Erythroblast (primary cell): ENCODE results near the gene SFMBT2.
"Not testable (repeated sequence)": the region's sequence is repeated elsewhere in the genome, so short reads cannot be mapped to it uniquely, and the experiment has no call there.

ENCODE experiments used
- DNase-seq, 2 experiments: peaks; one replicate each; lab custom pipeline; 2025; lab: John Stamatoyannopoulos, UW
- GATA1 ChIP-seq: IDR thresholded peaks from 2 replicates; pipeline ENCODE4 v1.6.1; 2011; ENCODE audit warnings: low read depth, mild to moderate bottlenecking, control low read depth, low read length, moderate library complexity
- POLR2A ChIP-seq: IDR thresholded peaks from 2 replicates; pipeline ENCODE4 v1.6.1; 2011; ENCODE audit warnings: mild to moderate bottlenecking, low read length

SFMBT2 gene

DNA sequence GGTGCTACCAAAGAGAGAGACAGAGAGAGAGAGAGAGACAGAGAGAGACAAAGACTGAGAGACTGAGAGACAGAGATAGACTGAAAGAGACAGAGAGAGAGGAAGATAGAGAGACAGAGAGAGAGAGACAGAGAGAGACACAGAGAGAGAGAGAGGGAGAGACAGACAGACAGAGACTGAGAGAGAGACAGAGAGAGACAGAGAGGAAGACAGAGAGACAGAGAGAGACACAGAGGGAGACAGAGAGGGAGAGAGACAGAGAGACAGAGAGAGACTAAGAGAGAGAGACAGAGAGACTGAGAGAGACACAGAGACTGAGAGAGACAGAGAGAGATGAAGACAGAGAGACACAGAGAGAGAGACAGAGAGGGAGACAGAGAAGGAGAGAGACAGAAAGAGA, 91.2 kb downstream of the SFMBT2 start:
- TF ChIP-seq POLR2A (no peak), GATA1 (no peak)
- DNase-seq = no peak

DNA sequence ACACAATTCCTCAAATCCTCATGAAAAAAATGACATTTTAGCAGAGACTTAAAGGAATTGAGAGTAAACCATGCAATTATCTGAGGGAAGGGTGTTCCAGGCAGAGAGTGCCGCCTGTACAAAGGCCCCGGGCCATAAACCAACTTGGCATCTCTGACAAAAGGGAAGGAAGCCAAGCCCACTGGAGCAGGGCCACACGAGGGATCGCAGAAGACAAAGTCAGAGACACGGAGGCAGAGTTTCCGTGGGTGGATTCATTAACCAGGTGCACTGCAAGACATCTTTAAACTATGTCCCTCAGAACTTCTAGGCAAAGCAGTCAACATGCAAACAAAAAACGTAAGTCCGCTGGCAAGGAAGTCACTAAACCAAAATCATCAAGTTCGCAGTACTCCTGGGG, 92.0 kb downstream of the SFMBT2 start:
- no peak for TF ChIP-seq POLR2A
- TF ChIP-seq GATA1 = no peak
- no peak for DNase-seq

DNA sequence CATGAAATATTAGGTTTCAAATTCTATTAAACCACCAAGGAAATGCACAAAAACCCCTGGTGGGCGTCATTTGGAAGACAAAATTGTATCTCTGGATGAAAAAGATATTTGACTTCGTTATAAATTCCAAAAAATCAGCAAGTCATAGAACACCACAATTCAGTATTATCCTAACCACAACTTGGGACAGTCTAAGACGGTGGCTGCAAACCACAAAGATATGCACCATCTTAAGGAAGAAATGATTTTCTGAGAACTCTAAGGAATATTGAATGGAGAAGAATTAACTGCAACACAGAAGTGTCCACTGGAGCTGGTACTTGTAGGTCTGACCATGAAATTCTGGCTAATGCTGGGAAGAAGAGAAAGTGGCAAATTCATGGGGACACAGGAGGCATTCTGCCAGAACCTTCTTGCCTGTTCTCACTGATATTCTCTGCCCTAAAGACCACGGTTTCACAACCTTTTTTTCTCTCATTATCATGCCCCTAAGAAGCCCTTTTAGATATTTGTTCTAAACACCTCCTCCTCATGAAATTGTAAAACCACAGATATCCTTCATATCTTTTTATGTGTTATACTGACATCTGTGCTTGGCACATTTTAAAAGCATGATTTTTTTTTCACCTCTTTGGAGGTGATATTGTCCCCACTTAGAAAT, 92.9 kb downstream of the SFMBT2 start:
- peak in 1 of 2 experiments; percentile 7 for DNase-seq
- TF ChIP-seq POLR2A = no peak
- no peak for TF ChIP-seq GATA1

DNA sequence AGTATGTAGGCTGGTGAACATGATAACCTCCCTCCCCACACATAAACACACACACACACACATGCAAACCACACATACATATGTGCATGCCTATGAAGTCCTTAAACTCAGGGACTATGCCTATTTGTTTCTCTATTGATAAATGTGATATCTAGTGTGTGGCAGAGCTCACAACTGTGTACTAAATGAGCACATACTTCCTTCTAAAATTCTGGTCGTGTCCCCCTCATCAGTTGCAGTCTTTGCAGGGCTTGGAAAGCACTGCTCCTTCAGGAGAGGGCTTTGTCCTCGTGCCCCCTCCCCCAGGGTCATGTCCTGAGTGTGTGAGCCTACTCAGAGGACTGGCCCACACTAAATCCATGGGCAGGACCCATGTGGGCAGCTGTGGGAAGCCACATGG, 94.0 kb downstream of the SFMBT2 start:
- TF ChIP-seq POLR2A (no peak), GATA1 (no peak)
- DNase-seq = no peak

DNA sequence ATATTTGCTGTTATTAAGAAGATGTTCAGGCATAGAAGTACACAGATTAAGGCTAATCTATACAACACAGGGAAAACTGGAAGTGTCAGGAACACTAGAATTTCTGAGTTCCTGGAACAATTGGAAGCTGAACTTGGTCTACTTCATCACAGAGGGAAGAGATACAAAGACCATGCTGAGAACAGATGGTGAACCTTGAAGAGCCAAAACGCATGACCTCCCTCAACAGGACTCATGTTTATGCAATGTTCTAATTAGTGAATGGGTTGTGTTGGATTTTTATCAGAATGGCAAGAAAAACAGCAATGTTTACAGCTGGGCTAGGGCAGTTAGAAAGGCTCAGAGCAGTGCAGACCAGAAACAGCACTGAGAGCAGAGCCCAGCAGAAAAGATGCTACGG, 94.9 kb downstream of the SFMBT2 start:
- no peak for DNase-seq
- TF ChIP-seq GATA1 (no peak), POLR2A (no peak)

DNA sequence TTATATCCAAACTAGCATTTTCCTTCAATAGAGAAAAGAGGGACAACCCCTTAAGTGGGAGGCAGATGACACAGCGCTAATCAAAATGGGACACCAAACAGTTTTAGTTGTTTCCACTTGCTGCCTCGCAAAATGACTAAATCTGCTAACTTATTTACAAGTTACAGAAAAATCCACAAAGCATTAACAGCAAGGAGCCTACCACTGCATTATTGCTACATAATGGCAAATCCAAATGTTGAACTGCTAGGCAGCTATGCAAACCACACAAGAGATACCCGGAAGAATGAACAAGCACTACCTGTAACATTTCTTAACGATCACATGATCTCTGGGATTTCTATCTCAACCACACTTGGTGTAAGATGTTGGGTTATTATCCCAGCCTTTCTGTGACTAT, 96.7 kb downstream of the SFMBT2 start:
- TF ChIP-seq GATA1 (no peak), POLR2A (no peak)
- no peak for DNase-seq

DNA sequence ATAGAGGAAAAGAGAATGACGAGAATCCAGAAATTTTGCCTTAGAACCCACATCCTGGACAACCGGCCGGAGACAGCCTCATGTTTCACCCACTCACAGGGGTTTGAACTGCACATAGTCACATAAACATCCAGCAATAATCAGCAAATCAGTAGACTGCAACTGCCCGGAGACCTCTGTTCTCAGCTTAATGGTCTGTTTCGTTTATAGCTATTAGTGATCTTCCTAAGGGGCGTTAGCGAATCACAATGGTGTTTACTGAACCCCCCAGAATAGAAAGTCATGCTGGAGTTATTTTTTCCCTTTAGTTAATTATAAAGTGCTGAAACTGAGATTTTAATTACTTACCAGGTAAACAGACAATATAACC, 98.4 kb downstream of the SFMBT2 start:
- no peak for DNase-seq
- TF ChIP-seq POLR2A (no peak), GATA1 (no peak)

DNA sequence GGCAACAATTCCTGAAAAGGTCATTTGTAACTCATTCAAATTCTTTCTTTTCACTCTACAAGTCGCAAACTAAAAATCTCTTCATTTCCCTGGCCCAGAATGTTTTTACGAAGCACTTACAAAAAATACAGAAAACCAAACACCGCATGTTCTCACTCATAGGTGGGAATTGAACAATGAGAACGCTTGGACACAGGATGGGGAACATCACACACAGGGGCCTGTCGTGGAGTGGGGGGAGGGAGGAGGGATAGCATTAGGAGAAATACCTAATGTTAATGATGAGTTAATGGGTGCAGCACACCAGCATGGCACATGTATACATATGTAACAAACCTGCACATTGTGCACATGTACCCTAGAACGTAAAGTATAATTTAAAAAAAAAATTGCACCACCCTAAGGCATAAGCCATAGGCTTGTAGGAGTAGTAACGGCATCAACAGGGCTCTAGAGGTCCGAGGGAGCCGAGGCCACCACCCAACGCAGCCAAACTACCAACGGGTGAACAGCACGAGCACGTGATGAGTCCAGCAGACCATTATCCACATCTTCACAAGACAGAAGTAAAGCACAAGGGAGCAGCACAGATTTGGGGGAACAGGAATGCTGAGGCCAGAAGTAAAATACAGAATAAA, 98.9 kb downstream of the SFMBT2 start:
- DNase-seq = not testable (repeated sequence)

DNA sequence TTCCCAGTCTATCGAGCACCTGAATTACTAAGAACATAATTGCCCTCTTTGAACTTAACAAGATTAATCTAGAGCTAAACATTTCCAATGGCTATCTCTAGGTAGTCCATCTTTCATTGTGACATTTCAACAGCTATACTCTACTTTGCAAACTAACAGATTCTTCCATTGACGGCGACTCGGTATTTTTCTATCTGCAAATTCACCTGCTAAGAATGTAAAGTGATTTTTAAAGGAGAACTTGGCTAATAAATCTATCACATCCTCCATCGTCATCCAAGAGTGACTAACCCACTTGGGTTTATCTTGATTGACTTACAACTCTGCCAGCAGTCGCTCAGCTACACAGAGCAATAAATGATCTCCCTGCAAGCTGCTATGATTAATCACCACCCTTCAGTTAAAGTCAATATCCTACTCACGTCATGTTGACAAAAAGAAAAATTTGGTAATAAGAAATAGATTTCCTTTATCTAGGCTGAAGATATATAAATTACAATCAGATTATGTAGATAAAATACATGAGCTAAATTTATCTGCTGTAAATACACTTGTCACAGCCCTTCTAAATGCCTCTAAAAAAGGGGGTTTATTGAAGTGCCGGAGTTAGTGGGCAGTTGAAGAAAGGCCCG, 99.5 kb downstream of the SFMBT2 start:
- DNase-seq = no peak
- TF ChIP-seq POLR2A = no peak
- no peak for TF ChIP-seq GATA1

DNA sequence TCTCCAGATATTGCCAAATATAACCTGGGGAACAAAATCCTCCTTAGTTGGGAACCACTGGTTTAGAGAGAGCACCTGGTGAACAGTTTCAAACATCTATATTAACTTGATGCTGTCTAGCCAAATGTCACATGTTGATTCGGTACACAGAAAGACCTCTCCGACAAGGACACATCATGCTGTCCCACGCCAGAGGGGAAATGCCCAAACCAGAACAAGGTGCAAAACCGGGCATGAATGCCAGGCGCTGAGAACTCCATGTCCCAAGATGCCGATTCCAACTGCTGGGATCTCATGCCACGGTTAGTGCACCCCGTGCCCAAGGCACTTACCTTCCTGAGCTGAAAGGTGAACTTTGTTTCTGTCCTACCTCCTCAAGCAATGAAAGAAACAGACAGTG, 100.8 kb downstream of the SFMBT2 start:
- no peak for TF ChIP-seq POLR2A
- no peak for TF ChIP-seq GATA1
- DNase-seq = no peak

DNA sequence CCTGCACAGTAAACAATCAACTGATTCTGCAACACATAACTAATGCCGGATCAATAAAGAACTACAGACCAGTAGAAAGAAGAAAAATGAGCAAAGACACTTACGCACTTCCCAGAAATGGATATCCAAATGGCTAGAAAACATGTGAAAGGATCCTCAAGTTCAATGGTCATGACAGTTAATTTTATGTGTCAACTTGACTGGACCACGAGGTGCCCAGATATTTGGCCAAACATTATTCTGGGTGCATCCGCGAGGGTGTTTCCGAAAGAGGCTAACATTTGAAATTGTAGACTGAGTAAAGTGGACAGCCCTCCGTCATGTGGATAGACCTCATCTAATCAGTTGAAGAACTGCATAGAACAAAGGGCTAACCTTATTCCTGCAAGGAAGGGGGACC, 102.0 kb downstream of the SFMBT2 start:
- DNase-seq = no peak
- TF ChIP-seq POLR2A = no peak
- no peak for TF ChIP-seq GATA1

DNA sequence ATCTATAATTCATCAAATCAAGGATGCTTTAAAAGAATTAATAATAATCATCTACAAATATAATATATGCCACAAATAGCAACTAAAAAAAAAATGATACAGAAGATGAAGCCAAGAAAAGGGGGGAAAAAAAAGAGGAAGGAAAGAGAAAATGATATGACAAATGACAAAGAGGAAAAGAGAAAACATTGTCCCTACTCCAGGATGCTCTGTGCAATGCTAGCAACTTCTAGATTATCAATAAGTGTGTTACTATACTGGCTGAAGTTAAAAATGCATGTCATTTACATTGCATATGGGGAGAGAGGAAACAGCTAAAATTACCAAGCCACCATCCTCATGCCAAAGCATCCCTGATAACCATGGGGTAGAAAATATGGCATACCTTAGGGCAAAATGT, 104.2 kb downstream of the SFMBT2 start:
- DNase-seq = no peak
- no peak for TF ChIP-seq GATA1
- no peak for TF ChIP-seq POLR2A

DNA sequence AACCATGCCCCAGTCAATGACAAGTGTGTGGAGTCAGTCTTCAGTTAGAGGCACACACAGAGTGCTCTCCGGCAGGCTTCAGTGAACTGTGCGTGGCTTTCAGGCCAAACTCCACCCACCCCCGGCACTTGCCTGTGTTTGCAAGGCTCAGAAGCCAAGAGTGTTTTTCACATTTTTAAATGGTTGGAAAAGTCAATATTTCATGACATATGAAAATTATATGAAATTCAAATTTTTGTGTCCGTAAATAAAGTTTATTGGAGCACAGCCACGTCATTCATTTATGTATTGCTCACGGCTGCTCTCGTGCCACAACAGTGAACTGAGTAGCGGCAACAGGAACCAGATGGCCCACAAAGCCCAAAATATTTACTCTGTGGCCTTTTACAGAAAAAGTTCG, 104.7 kb downstream of the SFMBT2 start:
- DNase-seq = no peak
- TF ChIP-seq POLR2A (no peak), GATA1 (no peak)

DNA sequence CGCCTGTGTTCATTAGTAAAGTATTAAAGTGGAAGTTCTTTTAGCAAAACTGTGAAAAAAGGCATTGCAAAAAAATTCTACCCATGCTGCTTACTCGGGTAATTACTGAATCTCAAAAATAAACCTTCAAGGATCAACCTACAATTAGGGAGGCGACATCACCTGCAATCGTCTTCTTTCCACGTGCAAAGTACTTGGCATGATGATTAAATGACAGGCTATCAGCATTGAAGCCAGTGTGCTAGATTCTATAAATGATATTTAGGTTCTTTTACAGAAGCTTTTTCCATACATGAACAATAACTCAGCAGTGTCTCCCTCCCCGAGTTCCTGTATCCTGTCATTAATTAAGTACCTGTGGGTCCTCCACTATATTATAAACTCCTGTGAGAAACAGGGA, 105.8 kb downstream of the SFMBT2 start:
- DNase-seq = no peak
- TF ChIP-seq GATA1 = no peak
- TF ChIP-seq POLR2A = no peak

DNA sequence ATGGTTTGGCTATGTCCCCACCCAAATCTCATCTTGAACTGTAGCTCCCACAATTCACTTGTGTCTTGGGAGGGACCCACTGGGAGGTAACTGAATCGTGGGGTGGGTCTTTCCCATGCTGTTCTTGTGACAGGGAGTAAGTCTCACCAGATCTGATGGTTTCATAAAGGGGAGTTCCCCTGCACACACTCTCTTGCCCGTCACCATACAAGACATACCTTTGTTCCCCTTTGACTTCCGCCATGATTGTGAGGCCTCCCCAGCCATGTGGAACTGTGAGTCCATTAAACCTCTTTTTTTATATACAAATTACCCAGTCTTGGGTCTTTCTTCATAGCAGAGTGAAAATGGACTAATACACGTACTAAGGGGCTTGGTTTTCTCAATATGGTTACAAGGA, 106.7 kb downstream of the SFMBT2 start:
- DNase-seq = no peak
- TF ChIP-seq POLR2A (no peak), GATA1 (no peak)
